Measurements from ENCODE around the gene ATOH8. TPM values are rescaled to one million over a fixed set of nuclear protein-coding genes. Genes with fewer than 3 reads are reported as not detected.

ATOH8 gene
- total RNA-seq, 3 donors from 2014 or later: 1.9 to 8.7 (median 2.8) TPM

GRCh38 chr2:85790032-85790431 lies 36.2 kb downstream of the ATOH8 start:
- ATAC-seq (no peak), DNase-seq (no peak)
- Histone ChIP-seq H3K36me3 (ENCODE audit: low read depth) (no peaks in the 10 kb centered on the region), H3K4me1 (ENCODE audit: low read depth) (no peaks in the 10 kb centered on the region), H3K9me3 (no peaks in the 10 kb centered on the region), H3K4me3 (no peak overlapping the region)
- no peak for TF ChIP-seq CTCF (IDR thresholded peaks at IDR 0.05)
- intact Hi-C loops (cut with DNase I, micrococcal nuclease): no loop called here

GRCh38 chr2:85790499-85791188 lies 36.9 kb downstream of the ATOH8 start:
- no peaks in the 10 kb centered on the region for H3K9me3 ChIP-seq
- no peak for TF ChIP-seq CTCF (IDR thresholded peaks at IDR 0.05)
- no peak for DNase-seq
- no peaks in the 10 kb centered on the region for H3K4me1 ChIP-seq (ENCODE audit: low read depth)
- no peaks in the 10 kb centered on the region for H3K36me3 ChIP-seq (ENCODE audit: low read depth)
- no peak overlapping the region for H3K4me3 ChIP-seq
- ATAC-seq: no peak
- intact Hi-C loops (cut with DNase I, micrococcal nuclease): no loop called here

- no peak for TF ChIP-seq CTCF (IDR thresholded peaks at IDR 0.05)
- no peaks in the 10 kb centered on the region for H3K36me3 ChIP-seq (ENCODE audit: low read depth)
- no peak overlapping the region for H3K4me3 ChIP-seq
- DNase-seq (no peak), ATAC-seq (no peak)
- H3K9me3 ChIP-seq: no peaks in the 10 kb centered on the region
- no peaks in the 10 kb centered on the region for H3K4me1 ChIP-seq (ENCODE audit: low read depth)
- intact Hi-C loops (cut with DNase I, micrococcal nuclease): no loop called here
These were observed 38.1 kb downstream of the ATOH8 start for GRCh38 chr2:85791704-85792565.

- Histone ChIP-seq H3K4me1 (ENCODE audit: low read depth) (no peaks in the 10 kb centered on the region), H3K4me3 (no peak overlapping the region), H3K36me3 (ENCODE audit: low read depth) (no peaks in the 10 kb centered on the region), H3K9me3 (no peaks in the 10 kb centered on the region)
- ATAC-seq: no peak
- TF ChIP-seq CTCF (IDR thresholded peaks at IDR 0.05): no peak
- intact Hi-C loops (cut with DNase I, micrococcal nuclease): no loop called here
- DNase-seq: no peak
These were observed 39.1 kb downstream of the ATOH8 start for GRCh38 chr2:85792783-85793441.

- no peak for TF ChIP-seq CTCF (IDR thresholded peaks at IDR 0.05)
- no peaks in the 10 kb centered on the region for H3K4me1 ChIP-seq (ENCODE audit: low read depth)
- no peak overlapping the region for H3K4me3 ChIP-seq
- ATAC-seq (no peak), DNase-seq (no peak)
- intact Hi-C loops (cut with DNase I, micrococcal nuclease): no loop called here
- no peaks in the 10 kb centered on the region for H3K9me3 ChIP-seq
- no peaks in the 10 kb centered on the region for H3K36me3 ChIP-seq (ENCODE audit: low read depth)
These were observed 39.8 kb downstream of the ATOH8 start for GRCh38 chr2:85793584-85793983.
